HG03354 (cell line): ENCODE measurements around the gene SUPT3H.

ENCODE experiments used
- ATAC-seq: cut with Tn5 transposase; IDR thresholded peaks from one replicate; pipeline ENCODE4 v1.9.1; 2021; ENCODE audit warnings: mild to moderate bottlenecking; ENCODE audit not compliant: unreplicated experiment, poor library complexity, severe bottlenecking

SUPT3H gene

GRCh38 chr6:45398075-45398813, 20.5 kb upstream of the SUPT3H start:
- ATAC-seq, result no peak

DNA sequence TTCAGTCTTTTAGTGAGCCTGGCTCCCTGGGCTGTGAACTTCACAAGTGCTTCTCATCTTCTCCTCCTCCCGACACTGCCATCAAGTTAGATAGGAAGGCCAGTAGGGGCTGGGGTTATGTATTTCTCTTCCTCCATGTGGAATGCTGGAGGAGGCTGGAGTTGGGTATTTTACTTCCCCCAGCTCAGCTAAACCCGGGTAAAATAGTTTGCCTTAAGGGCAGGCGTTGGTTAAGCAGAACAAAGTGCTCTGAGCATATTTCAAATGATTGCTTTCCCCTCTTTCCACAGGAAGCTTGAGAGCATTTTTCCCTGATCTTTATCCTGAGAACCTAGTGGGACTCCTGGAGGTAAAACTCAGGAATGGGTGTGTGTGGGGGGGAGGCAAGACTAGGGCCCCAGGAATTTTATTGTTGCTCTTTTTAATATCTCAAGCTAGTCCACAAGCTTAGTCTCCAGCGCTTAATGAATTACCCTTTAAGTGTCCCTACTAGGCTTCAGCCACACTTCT, 16.9 kb upstream of the SUPT3H start:
- ATAC-seq, result no peak

GRCh38 chr6:45388328-45388727, 10.6 kb upstream of the SUPT3H start:
- no peak for ATAC-seq

GRCh38 chr6:45387236-45387635, 9.5 kb upstream of the SUPT3H start:
- no peak for ATAC-seq

GRCh38 chr6:45386501-45386900, 8.8 kb upstream of the SUPT3H start:
- no peak for ATAC-seq

GRCh38 chr6:45382391-45382790, 4.7 kb upstream of the SUPT3H start:
- no peak for ATAC-seq

- peak; percentile 40 for ATAC-seq
Measured at GRCh38 chr6:45378334-45378926, 696 bp upstream of the SUPT3H start.

GRCh38 chr6:45377043-45377553, 636 bp downstream of the SUPT3H start:
- peak; percentile 15 for ATAC-seq

- no peak for ATAC-seq
Measured at GRCh38 chr6:45376310-45377042, 1.3 kb downstream of the SUPT3H start.

DNA sequence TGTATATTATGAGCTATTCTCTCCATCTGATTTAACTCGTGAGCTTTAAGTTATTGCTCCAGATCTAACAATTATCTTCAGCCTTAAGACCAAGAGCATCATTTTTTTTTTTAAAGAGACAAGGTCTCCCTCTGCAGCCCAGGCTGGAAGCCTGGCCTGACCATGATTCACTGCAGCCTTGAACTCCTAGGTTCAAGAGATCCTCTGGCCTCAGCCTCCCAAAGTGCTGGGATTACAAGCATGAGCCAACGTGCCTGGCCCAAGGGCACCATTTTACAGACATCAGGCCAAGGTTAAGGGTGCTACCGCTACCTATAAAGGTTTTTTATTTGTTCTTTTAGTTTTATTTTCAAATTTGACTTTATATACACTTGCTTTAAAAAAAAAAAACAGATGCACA, 2.3 kb downstream of the SUPT3H start:
- ATAC-seq, result no peak

GRCh38 chr6:45371924-45372573, 5.7 kb downstream of the SUPT3H start:
- no peak for ATAC-seq

GRCh38 chr6:45369870-45370269, 7.9 kb downstream of the SUPT3H start:
- no peak for ATAC-seq

DNA sequence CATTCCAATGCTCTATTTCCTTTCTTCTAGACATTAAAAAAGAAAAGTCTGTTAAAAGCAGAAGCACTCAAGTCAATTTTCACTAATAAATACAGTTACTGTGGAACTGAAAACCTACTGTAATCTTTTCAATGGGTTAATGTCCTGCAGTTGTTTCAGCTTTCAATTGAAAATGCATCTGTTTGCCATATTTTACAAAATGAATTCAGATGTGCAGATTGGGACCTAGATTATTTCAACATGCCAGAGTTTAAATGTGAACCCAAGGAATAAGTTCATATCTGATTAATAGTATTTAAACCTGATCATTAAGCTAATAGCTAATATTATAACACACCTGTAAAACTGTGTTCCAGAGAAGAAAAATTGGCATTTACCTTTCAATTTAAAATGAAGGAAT, 9.7 kb downstream of the SUPT3H start:
- no peak for ATAC-seq

GRCh38 chr6:45366534-45366933, 11.2 kb downstream of the SUPT3H start:
- no peak for ATAC-seq

DNA sequence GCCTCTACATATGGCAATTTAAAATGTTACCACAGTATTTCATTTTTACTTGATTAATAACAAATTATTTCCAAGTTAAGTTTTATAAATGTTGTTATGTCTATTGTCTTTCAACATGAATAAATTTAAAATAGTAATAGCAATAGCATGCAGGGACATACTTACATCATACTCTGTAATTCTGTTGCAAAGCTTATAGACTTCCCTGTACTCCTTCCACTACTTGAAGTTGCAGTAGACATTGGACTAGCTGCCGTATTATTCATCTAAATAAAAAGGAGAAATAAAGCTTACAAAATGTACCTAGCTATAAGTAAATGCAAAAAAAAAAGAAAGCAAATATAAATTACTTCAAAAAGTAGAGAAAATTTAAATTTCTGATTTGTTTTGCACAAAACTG, 12.7 kb downstream of the SUPT3H start:
- no peak for ATAC-seq

- ATAC-seq, result no peak
Measured at GRCh38 chr6:45364466-45364865, 13.3 kb downstream of the SUPT3H start.

DNA sequence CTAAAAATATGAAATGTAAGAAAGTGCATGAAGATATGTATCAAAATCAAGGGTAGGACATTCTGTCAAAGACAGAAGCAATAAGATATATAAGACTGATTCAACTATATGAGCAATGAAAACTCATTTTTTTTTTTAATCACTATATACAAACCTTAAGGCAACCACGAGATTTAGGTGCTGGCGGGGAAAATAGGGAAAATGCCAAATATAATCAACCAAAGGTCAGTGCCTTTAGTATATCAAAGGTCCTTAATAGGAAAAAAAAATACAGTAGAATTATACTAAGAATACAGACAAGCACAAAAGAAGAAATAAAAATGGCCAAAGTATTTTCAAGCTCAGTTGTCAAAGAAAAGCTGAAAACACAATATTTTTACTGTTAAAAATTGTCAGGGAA, 24.1 kb downstream of the SUPT3H start:
- ATAC-seq, result no peak

DNA sequence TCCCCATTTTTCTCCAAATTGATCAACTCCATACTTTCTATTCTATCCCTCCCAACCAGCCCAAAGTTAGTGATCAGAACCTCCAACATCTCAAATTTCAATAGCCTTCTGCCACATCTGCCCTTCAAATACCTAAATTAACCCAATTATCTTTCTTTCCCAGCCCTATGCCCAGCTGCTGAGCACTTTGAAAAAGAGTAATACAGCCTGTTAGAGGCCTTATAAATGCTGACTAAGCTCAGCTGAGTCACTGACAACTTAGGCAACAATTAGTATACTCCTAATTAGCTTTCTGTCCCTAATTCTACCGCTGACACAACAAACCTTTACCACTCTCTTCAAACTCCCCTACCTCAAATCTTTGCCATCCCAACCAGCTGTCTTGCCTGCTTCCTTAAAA, 26.1 kb downstream of the SUPT3H start:
- ATAC-seq, result no peak

GRCh38 chr6:45351076-45351475, 26.7 kb downstream of the SUPT3H start:
- no peak for ATAC-seq

- ATAC-seq, result no peak
Measured at GRCh38 chr6:45350186-45350710, 27.5 kb downstream of the SUPT3H start.
